Measurements from ENCODE around the gene IL17C.

IL17C gene

GRCh38 chr16:88649195-88649923 lies 11.0 kb downstream of the IL17C start:
- TF ChIP-seq CTCF (IDR thresholded peaks at IDR 0.05; ENCODE audit: low read length) (no peak), EZH2 (IDR thresholded peaks at IDR 0.05; ENCODE audit: borderline replicate concordance, low read length) (no peak)
- H3K9ac ChIP-seq (ENCODE audit: low read length), result peak overlapping the region; percentile 96
- H3K4me2 ChIP-seq (ENCODE audit: low read length), result peak overlapping the region; percentile 96
- no peak overlapping the region for H2AFZ ChIP-seq (ENCODE audit: low read length)
- peaks cover 77% of the 10 kb centered on the region for H3K36me3 ChIP-seq (ENCODE audit: insufficient read depth, low read length)
- H4K20me1 ChIP-seq (ENCODE audit: insufficient read depth, low read length), result no peaks in the 10 kb centered on the region
- no peaks in the 10 kb centered on the region for H3K9me3 ChIP-seq (ENCODE audit: low read length)
- H3F3A ChIP-seq (ENCODE audit: insufficient read depth, low read length), result no peaks in the 10 kb centered on the region
- peak overlapping the region; percentile 94 for H3K4me3 ChIP-seq (ENCODE audit: low read depth, low read length, poor library complexity, severe bottlenecking)
- peak overlapping the region; percentile 95 for H3K27ac ChIP-seq (ENCODE audit: low read depth, low read length, poor library complexity, severe bottlenecking)
- peaks cover 36% of the 10 kb centered on the region for H3K4me1 ChIP-seq (ENCODE audit: insufficient read depth, low read length, severe bottlenecking)
- no peaks in the 10 kb centered on the region for H3K79me2 ChIP-seq (ENCODE audit: insufficient read depth, low read length)
- no peaks in the 10 kb centered on the region for H3K9me2 ChIP-seq (ENCODE audit: low read depth, low read length)
- H3K27me3 ChIP-seq (ENCODE audit: insufficient read depth, low read length), result no peaks in the 10 kb centered on the region

GRCh38 chr16:88649924-88650748 lies 11.8 kb downstream of the IL17C start:
- Histone ChIP-seq H3K9me3 (ENCODE audit: low read length) (no peaks in the 10 kb centered on the region), H3K27ac (ENCODE audit: low read depth, low read length, poor library complexity, severe bottlenecking) (peak overlapping the region; percentile 95), H3K9ac (ENCODE audit: low read length) (peak overlapping the region; percentile 96), H3K4me2 (ENCODE audit: low read length) (peak overlapping the region; percentile 96), H3K79me2 (ENCODE audit: insufficient read depth, low read length) (no peaks in the 10 kb centered on the region), H3K9me2 (ENCODE audit: low read depth, low read length) (no peaks in the 10 kb centered on the region), H3K4me1 (ENCODE audit: insufficient read depth, low read length, severe bottlenecking) (peaks cover 36% of the 10 kb centered on the region), H3K4me3 (ENCODE audit: low read depth, low read length, poor library complexity, severe bottlenecking) (peak overlapping the region; percentile 94), H3K27me3 (ENCODE audit: insufficient read depth, low read length) (no peaks in the 10 kb centered on the region), H3F3A (ENCODE audit: insufficient read depth, low read length) (no peaks in the 10 kb centered on the region), H2AFZ (ENCODE audit: low read length) (no peak overlapping the region), H3K36me3 (ENCODE audit: insufficient read depth, low read length) (peaks cover 79% of the 10 kb centered on the region), H4K20me1 (ENCODE audit: insufficient read depth, low read length) (no peaks in the 10 kb centered on the region)
- no peak for TF ChIP-seq EZH2 (IDR thresholded peaks at IDR 0.05; ENCODE audit: borderline replicate concordance, low read length)
- no peak for TF ChIP-seq CTCF (IDR thresholded peaks at IDR 0.05; ENCODE audit: low read length)

- Histone ChIP-seq H3K9ac (ENCODE audit: low read length) (peak within 1 kb of the TSS; percentile 96), H3K27me3 (ENCODE audit: insufficient read depth, low read length) (no peaks in the 10 kb centered on the region), H3K4me3 (ENCODE audit: low read depth, low read length, poor library complexity, severe bottlenecking) (peak within 1 kb of the TSS; percentile 94), H3K4me2 (ENCODE audit: low read length) (peak within 1 kb of the TSS; percentile 96), H4K20me1 (ENCODE audit: insufficient read depth, low read length) (no peaks in the 10 kb centered on the region), H3K4me1 (ENCODE audit: insufficient read depth, low read length, severe bottlenecking) (peaks cover 36% of the 10 kb centered on the region), H3F3A (ENCODE audit: insufficient read depth, low read length) (no peaks in the 10 kb centered on the region), H2AFZ (ENCODE audit: low read length) (no peak within 1 kb of the TSS), H3K36me3 (ENCODE audit: insufficient read depth, low read length) (peaks cover 74% of the 10 kb centered on the region), H3K9me3 (ENCODE audit: low read length) (no peaks in the 10 kb centered on the region), H3K79me2 (ENCODE audit: insufficient read depth, low read length) (no peaks in the 10 kb centered on the region), H3K9me2 (ENCODE audit: low read depth, low read length) (no peaks in the 10 kb centered on the region), H3K27ac (ENCODE audit: low read depth, low read length, poor library complexity, severe bottlenecking) (peak within 1 kb of the TSS; percentile 95)
- TF ChIP-seq CTCF (IDR thresholded peaks at IDR 0.05; ENCODE audit: low read length) (no peak), EZH2 (IDR thresholded peaks at IDR 0.05; ENCODE audit: borderline replicate concordance, low read length) (no peak)
Observed at GRCh38 chr16:88650749-88651275, 12.4 kb downstream of the IL17C start, which contains the start of gene CYBA. TSS of gene CYBA (minus strand) at chr16:88651053. CDS start at chr16:88651013, 40 bp downstream.
